ENCODE data around the gene MAP6.

DNA sequence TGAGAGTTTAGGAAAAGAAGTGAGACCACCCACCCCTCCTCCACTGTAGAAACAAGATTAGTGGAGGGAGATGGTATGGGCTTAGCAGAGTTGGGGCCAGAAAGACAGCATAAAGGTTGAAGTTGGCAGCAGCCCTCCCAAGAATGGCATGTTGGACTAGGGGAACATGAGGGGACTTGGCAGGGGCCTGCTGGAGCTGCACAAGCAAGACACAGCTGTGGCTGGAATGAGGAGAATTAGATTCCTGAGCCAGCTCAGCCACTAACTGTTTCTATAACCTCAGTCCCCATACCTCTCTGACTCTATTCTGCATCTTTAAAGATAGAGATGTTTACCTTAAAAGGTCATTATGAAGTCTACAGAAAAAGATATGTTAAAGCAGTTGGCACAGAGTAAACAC is 13.2 kb downstream of the MAP6 start:
- TF ChIP-seq POLR2A (IDR thresholded peaks at IDR 0.05; ENCODE audit: low read depth, low read length) = no peak
- no peak for TF ChIP-seq POLR2AphosphoS5 (IDR thresholded peaks at IDR 0.05; ENCODE audit: low read depth, low read length)
- TF ChIP-seq POU2F2 (IDR thresholded peaks at IDR 0.05; ENCODE audit: low read depth, low read length) = no peak
- TF ChIP-seq TAF1 (IDR thresholded peaks at IDR 0.05; ENCODE audit: low read depth, low read length) = no peak

Data from GM12891 (cell line).